ENCODE results near the gene NUDT4. TPM values are rescaled to one million over a fixed set of nuclear protein-coding genes. Genes with fewer than 3 reads are reported as not detected.

Gene NUDT4
- polyA plus RNA-seq, 3 donors: 135 to 140 (median 136) TPM

GRCh38 chr12:93451423-93452158 is 73.9 kb downstream of the NUDT4 start:
- no peak for DNase-seq (ENCODE audit: low read depth in 3 of 3, low spot score in 2 of 3)

GRCh38 chr12:93453633-93454032 is 75.9 kb downstream of the NUDT4 start:
- no peak for DNase-seq (ENCODE audit: low read depth in 3 of 3, low spot score in 2 of 3)

GRCh38 chr12:93456077-93456476 is 78.4 kb downstream of the NUDT4 start:
- DNase-seq (ENCODE audit: low read depth in 3 of 3, low spot score in 2 of 3): no peak

Other genes with a start within 250 kb of the NUDT4 start
- 100 to 1,000 TPM; 175 to 187 (median 176) TPM for gene UBE2N, start 64.0 kb downstream of the NUDT4 start, polyA plus RNA-seq (ENCODE audit: insufficient read length in 3 of 3)
- gene MRPL42, start 89.6 kb downstream of the NUDT4 start, polyA plus RNA-seq (ENCODE audit: insufficient read length in 3 of 3): 100 to 1,000 TPM in 1 of 3 donors, 10 to 100 TPM in 2; 83.7 to 102 (median 90.4) TPM
- gene SOCS2, start 194.8 kb downstream of the NUDT4 start, polyA plus RNA-seq (ENCODE audit: insufficient read length in 3 of 3): 10 to 100 TPM; 33.9 to 44.8 (median 38.5) TPM